Measurements from ENCODE around the gene FBXL13. TPM values are rescaled to one million over a fixed set of nuclear protein-coding genes. Genes with fewer than 3 reads are reported as not detected.

Gene FBXL13
- total RNA-seq, 4 donors from 2014 or later, result 0.20 to 3.5 (median 1.8) TPM

- no peak overlapping the region for H3K4me3 ChIP-seq
- 55 to 57% methylated on average over 6 of the region's 6 CpGs for WGBS, 2 donors
- H3K27me3 ChIP-seq, result no peaks in the 10 kb centered on the region
- TF ChIP-seq EP300 (IDR thresholded peaks at IDR 0.05) (no peak), CTCF (IDR thresholded peaks at IDR 0.05) (no peak), POLR2A (IDR thresholded peaks at IDR 0.05) (no peak)
- H3K4me1 ChIP-seq, result peaks cover 0 to 5% (median 0%) of the 10 kb centered on the region in 4 donors
- H3K36me3 ChIP-seq, result no peaks in the 10 kb centered on the region
- H3K27ac ChIP-seq, result no peak overlapping the region
- no peak for DNase-seq (ENCODE audit: low spot score in 2 of 2)
- H3K9me3 ChIP-seq, result no peaks in the 10 kb centered on the region
Observed at GRCh38 chr7:102935450-102936115, 139.0 kb downstream of the FBXL13 start.

- Histone ChIP-seq H3K4me3 (no peak overlapping the region), H3K4me1 (peaks cover 0 to 5% (median 0%) of the 10 kb centered on the region in 4 donors), H3K27me3 (no peaks in the 10 kb centered on the region), H3K9me3 (no peaks in the 10 kb centered on the region), H3K27ac (no peak overlapping the region), H3K36me3 (no peaks in the 10 kb centered on the region)
- WGBS, 2 donors, result 78 to 82% methylated on average over 3 of the region's 3 CpGs
- TF ChIP-seq EP300 (IDR thresholded peaks at IDR 0.05), result no peak
- no peak for TF ChIP-seq POLR2A (IDR thresholded peaks at IDR 0.05)
- no peak for TF ChIP-seq CTCF (IDR thresholded peaks at IDR 0.05)
- DNase-seq (ENCODE audit: low spot score in 2 of 2), result no peak
Observed at GRCh38 chr7:102934701-102935100, 139.9 kb downstream of the FBXL13 start.

GRCh38 chr7:102934239-102934638, 140.4 kb downstream of the FBXL13 start:
- TF ChIP-seq POLR2A (IDR thresholded peaks at IDR 0.05), result no peak
- TF ChIP-seq EP300 (IDR thresholded peaks at IDR 0.05), result no peak
- TF ChIP-seq CTCF (IDR thresholded peaks at IDR 0.05), result no peak
- H3K9me3 ChIP-seq, result no peaks in the 10 kb centered on the region
- H3K36me3 ChIP-seq, result no peaks in the 10 kb centered on the region
- no peak overlapping the region for H3K4me3 ChIP-seq
- no peak for DNase-seq (ENCODE audit: low spot score in 2 of 2)
- H3K27ac ChIP-seq, result peak overlapping the region in 2 of 4 donors; percentile 14 to 36
- 69 to 82% methylated on average over 8 of the region's 8 CpGs for WGBS, 2 donors
- H3K27me3 ChIP-seq, result no peaks in the 10 kb centered on the region
- H3K4me1 ChIP-seq, result peaks cover 0 to 5% (median 0%) of the 10 kb centered on the region in 4 donors

- Histone ChIP-seq H3K4me3 (no peak overlapping the region), H3K27ac (peak overlapping the region in 2 of 4 donors; percentile 14 to 36), H3K27me3 (no peaks in the 10 kb centered on the region), H3K36me3 (no peaks in the 10 kb centered on the region), H3K4me1 (peaks cover 0 to 5% (median 0%) of the 10 kb centered on the region in 4 donors), H3K9me3 (no peaks in the 10 kb centered on the region)
- TF ChIP-seq CTCF (IDR thresholded peaks at IDR 0.05) (no peak), EP300 (IDR thresholded peaks at IDR 0.05) (no peak), POLR2A (IDR thresholded peaks at IDR 0.05) (no peak)
- DNase-seq (ENCODE audit: low spot score in 2 of 2), result no peak
- WGBS, 2 donors, result 40 to 43% methylated on average over 15 of the region's 15 CpGs
Observed at GRCh38 chr7:102933763-102934162, 140.8 kb downstream of the FBXL13 start.

GRCh38 chr7:102931757-102932156, 142.8 kb downstream of the FBXL13 start:
- Histone ChIP-seq H3K27ac (no peak overlapping the region), H3K9me3 (no peaks in the 10 kb centered on the region), H3K4me3 (no peak overlapping the region), H3K27me3 (no peaks in the 10 kb centered on the region), H3K36me3 (no peaks in the 10 kb centered on the region), H3K4me1 (peaks cover 0 to 2% (median 0%) of the 10 kb centered on the region in 4 donors)
- no peak for DNase-seq (ENCODE audit: low spot score in 2 of 2)
- 54 to 55% methylated on average over 1 of the region's 1 CpG for WGBS, 2 donors
- TF ChIP-seq POLR2A (IDR thresholded peaks at IDR 0.05), result no peak
- no peak for TF ChIP-seq EP300 (IDR thresholded peaks at IDR 0.05)
- TF ChIP-seq CTCF (IDR thresholded peaks at IDR 0.05), result no peak
